Measurements from ENCODE around the gene OTX1. TPM values are rescaled to one million over a fixed set of nuclear protein-coding genes. Genes with fewer than 3 reads are reported as not detected.

The OTX1 gene
- total RNA-seq, 2 donors from 2014 or later, result 11.7 to 19.0 TPM

GRCh38 chr2:63035660-63036059 is 15.0 kb upstream of the OTX1 start:
- no peak overlapping the region for H3K4me3 ChIP-seq (ENCODE audit: low read length)
- no peaks in the 10 kb centered on the region for H3K27me3 Mint-ChIP-seq (ENCODE audit: insufficient read depth)
- peaks cover 5% of the 10 kb centered on the region for H3K4me1 Mint-ChIP-seq
- H3K9ac ChIP-seq (ENCODE audit: extremely low read depth, low read length, poor library complexity, severe bottlenecking), result no peak overlapping the region
- no peak for DNase-seq
- no peak for TF ChIP-seq CTCF (conservative IDR thresholded peaks at IDR 0.05)
- H3K27ac ChIP-seq (ENCODE audit: low read depth, low read length), result no peak overlapping the region
- H3K9me3 Mint-ChIP-seq, result no peaks in the 10 kb centered on the region
- H3K9me3 ChIP-seq (ENCODE audit: control insufficient read depth, low read length), result no peaks in the 10 kb centered on the region
- no peaks in the 10 kb centered on the region for H3K36me3 ChIP-seq (ENCODE audit: control insufficient read depth, insufficient read depth, low read length)
- no peak overlapping the region for H3K4me3 Mint-ChIP-seq
- no peak overlapping the region for H3K27ac Mint-ChIP-seq
- H3K36me3 Mint-ChIP-seq (ENCODE audit: low read depth), result no peaks in the 10 kb centered on the region
- H3K4me1 ChIP-seq (ENCODE audit: control insufficient read depth, insufficient read depth, low read length), result no peaks in the 10 kb centered on the region
- WGBS, 2 experiments (ENCODE audit: insufficient coverage in 1 of 2, insufficient read length in 1 of 2), result 93% methylated on average over 4 of the region's 4 CpGs; no CpG with 5 or more reads in 1 of the 2 experiments
- H3K27me3 ChIP-seq (ENCODE audit: control insufficient read depth, insufficient read depth, low read length, poor library complexity, severe bottlenecking), result no peaks in the 10 kb centered on the region

- H3K36me3 Mint-ChIP-seq (ENCODE audit: low read depth), result no peaks in the 10 kb centered on the region
- WGBS, 2 experiments (ENCODE audit: insufficient coverage in 1 of 2, insufficient read length in 1 of 2), result 92 to 96% methylated on average over 4 of the region's 4 CpGs
- DNase-seq, result no peak
- no peak overlapping the region for H3K27ac ChIP-seq (ENCODE audit: low read depth, low read length)
- H3K4me1 ChIP-seq (ENCODE audit: control insufficient read depth, insufficient read depth, low read length), result no peaks in the 10 kb centered on the region
- no peak overlapping the region for H3K27ac Mint-ChIP-seq
- H3K9ac ChIP-seq (ENCODE audit: extremely low read depth, low read length, poor library complexity, severe bottlenecking), result no peak overlapping the region
- H3K4me3 ChIP-seq (ENCODE audit: low read length), result no peak overlapping the region
- H3K27me3 Mint-ChIP-seq (ENCODE audit: insufficient read depth), result no peaks in the 10 kb centered on the region
- no peaks in the 10 kb centered on the region for H3K9me3 ChIP-seq (ENCODE audit: control insufficient read depth, low read length)
- H3K4me1 Mint-ChIP-seq, result peaks cover 9% of the 10 kb centered on the region
- H3K27me3 ChIP-seq (ENCODE audit: control insufficient read depth, insufficient read depth, low read length, poor library complexity, severe bottlenecking), result no peaks in the 10 kb centered on the region
- TF ChIP-seq CTCF (conservative IDR thresholded peaks at IDR 0.05), result peak; percentile 55
- H3K36me3 ChIP-seq (ENCODE audit: control insufficient read depth, insufficient read depth, low read length), result no peaks in the 10 kb centered on the region
- no peak overlapping the region for H3K4me3 Mint-ChIP-seq
- H3K9me3 Mint-ChIP-seq, result no peaks in the 10 kb centered on the region
These were observed 12.6 kb upstream of the OTX1 start for GRCh38 chr2:63038034-63038433.

GRCh38 chr2:63040586-63040985 is 10.0 kb upstream of the OTX1 start:
- H3K9me3 ChIP-seq (ENCODE audit: control insufficient read depth, low read length), result no peaks in the 10 kb centered on the region
- H3K4me1 ChIP-seq (ENCODE audit: control insufficient read depth, insufficient read depth, low read length), result peaks cover 9% of the 10 kb centered on the region
- no peak overlapping the region for H3K27ac ChIP-seq (ENCODE audit: low read depth, low read length)
- Mint-ChIP-seq H3K9me3 (no peaks in the 10 kb centered on the region), H3K36me3 (ENCODE audit: low read depth) (no peaks in the 10 kb centered on the region), H3K27me3 (ENCODE audit: insufficient read depth) (peaks cover 11% of the 10 kb centered on the region), H3K4me3 (no peak overlapping the region), H3K4me1 (peaks cover 25% of the 10 kb centered on the region), H3K27ac (no peak overlapping the region)
- no peaks in the 10 kb centered on the region for H3K36me3 ChIP-seq (ENCODE audit: control insufficient read depth, insufficient read depth, low read length)
- H3K4me3 ChIP-seq (ENCODE audit: low read length), result no peak overlapping the region
- H3K27me3 ChIP-seq (ENCODE audit: control insufficient read depth, insufficient read depth, low read length, poor library complexity, severe bottlenecking), result peaks cover 16% of the 10 kb centered on the region
- no peak for DNase-seq
- 91% methylated on average over 1 of the region's 1 CpG; no CpG with 5 or more reads in 1 of the 2 experiments for WGBS, 2 experiments (ENCODE audit: insufficient coverage in 1 of 2, insufficient read length in 1 of 2)
- H3K9ac ChIP-seq (ENCODE audit: extremely low read depth, low read length, poor library complexity, severe bottlenecking), result no peak overlapping the region
- no peak for TF ChIP-seq CTCF (conservative IDR thresholded peaks at IDR 0.05)

Data from endodermal cell (in vitro differentiated cells).